ENCODE measurements around the gene MAD2L1BP. TPM values are rescaled to one million over a fixed set of nuclear protein-coding genes. Genes with fewer than 3 reads are reported as not detected.
A peak's percentile ranks its signal among the peaks of the same experiment; 100 is the strongest.

MAD2L1BP gene
- total RNA-seq, 2 donors from 2014 or later: 11.3 to 24.8 TPM

DNA sequence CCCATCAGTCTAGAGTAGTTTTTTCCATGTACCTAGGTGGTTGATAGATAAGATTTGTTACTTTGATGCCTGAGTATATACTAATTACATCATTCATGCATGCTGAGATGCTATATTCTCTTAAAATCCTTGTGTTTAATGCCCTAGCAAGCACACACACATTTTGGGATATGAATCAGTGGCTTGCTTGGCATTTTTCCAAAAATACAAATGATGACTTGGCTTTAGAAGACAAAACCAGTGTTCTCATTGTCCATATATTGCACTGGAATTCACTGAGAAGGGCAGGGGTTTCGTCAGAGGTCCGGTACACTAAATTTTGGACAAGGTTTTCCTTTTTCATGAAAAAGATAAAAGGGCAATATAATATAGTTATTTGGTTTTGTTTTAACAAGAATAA is 31.5 kb upstream of the MAD2L1BP start:
- DNase-seq (ENCODE audit: low spot score) (no peak), ATAC-seq (ENCODE audit: insufficient number of reproducible peaks, low FRiP score, low read depth) (no peak)
- H3K27me3 ChIP-seq (replicated peaks; ENCODE audit: insufficient read depth): no peaks in the 10 kb centered on the region
- H3K36me3 ChIP-seq: peaks cover 20% of the 10 kb centered on the region
- no peak overlapping the region for H3K27ac ChIP-seq
- no peaks in the 10 kb centered on the region for H3K9me3 ChIP-seq
- TF ChIP-seq, protein P1, sequence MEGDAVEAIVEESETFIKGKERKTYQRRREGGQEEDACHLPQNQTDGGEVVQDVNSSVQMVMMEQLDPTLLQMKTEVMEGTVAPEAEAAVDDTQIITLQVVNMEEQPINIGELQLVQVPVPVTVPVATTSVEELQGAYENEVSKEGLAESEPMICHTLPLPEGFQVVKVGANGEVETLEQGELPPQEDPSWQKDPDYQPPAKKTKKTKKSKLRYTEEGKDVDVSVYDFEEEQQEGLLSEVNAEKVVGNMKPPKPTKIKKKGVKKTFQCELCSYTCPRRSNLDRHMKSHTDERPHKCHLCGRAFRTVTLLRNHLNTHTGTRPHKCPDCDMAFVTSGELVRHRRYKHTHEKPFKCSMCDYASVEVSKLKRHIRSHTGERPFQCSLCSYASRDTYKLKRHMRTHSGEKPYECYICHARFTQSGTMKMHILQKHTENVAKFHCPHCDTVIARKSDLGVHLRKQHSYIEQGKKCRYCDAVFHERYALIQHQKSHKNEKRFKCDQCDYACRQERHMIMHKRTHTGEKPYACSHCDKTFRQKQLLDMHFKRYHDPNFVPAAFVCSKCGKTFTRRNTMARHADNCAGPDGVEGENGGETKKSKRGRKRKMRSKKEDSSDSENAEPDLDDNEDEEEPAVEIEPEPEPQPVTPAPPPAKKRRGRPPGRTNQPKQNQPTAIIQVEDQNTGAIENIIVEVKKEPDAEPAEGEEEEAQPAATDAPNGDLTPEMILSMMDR (IDR thresholded peaks at IDR 0.05): no peak
- no peak overlapping the region for H3K4me3 ChIP-seq
- H3K4me1 ChIP-seq (ENCODE audit: control insufficient read depth in 1 of 2, low read depth in 2 of 2): no peaks in the 10 kb centered on the region

DNA sequence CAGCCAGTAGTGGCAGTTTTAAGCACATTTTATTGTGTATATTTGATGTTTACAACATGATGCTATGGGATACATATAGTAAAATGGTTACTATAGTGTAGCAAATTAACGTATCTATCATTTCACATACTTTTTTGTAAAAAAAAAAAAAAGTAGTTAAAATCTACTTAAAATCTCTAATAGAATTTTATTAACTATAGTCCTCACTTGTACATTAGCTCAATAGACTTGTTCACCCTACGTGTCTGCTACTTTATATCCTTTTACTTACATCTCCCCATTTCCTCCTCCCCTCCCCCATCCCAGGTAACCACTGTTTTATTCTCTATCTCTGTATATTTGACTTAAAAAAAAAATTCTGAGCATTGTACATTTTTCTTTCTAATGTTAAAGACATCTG is 29.6 kb upstream of the MAD2L1BP start:
- Histone ChIP-seq H3K36me3 (peaks cover 27% of the 10 kb centered on the region), H3K4me3 (no peak overlapping the region), H3K27ac (no peak overlapping the region), H3K4me1 (ENCODE audit: control insufficient read depth in 1 of 2, low read depth in 2 of 2) (no peaks in the 10 kb centered on the region), H3K9me3 (no peaks in the 10 kb centered on the region), H3K27me3 (replicated peaks; ENCODE audit: insufficient read depth) (no peaks in the 10 kb centered on the region)
- ATAC-seq (ENCODE audit: insufficient number of reproducible peaks, low FRiP score, low read depth) (no peak), DNase-seq (ENCODE audit: low spot score) (no peak)
- TF ChIP-seq, protein P1 (IDR thresholded peaks at IDR 0.05): no peak

DNA sequence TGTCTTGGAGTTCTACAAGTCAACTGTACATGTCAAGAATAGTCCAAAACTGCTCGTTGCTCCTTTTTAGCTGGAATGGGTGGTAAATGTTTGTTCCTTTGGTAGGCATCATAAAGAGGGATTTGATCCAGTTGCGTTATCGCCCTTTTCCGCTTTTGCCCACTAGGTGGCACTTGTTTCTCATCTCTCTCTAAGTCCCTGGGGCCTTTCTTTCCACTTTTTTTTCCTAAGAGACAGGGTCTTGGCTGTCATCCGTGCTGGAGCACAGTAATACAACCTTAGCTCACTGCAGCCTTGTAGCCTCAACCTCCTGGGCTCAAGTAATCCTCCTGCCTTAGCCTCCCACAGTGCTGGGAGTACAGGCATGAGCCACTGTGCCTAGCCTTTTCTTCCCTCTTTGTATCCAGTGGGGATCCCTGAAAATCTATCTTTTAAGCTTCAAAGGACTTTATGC is 27.3 kb upstream of the MAD2L1BP start:
- H3K36me3 ChIP-seq: peaks cover 17% of the 10 kb centered on the region
- TF ChIP-seq, protein P1 (IDR thresholded peaks at IDR 0.05): peak; percentile 77
- ATAC-seq (ENCODE audit: insufficient number of reproducible peaks, low FRiP score, low read depth): no peak
- no peaks in the 10 kb centered on the region for H3K27me3 ChIP-seq (replicated peaks; ENCODE audit: insufficient read depth)
- H3K4me3 ChIP-seq: no peak overlapping the region
- no peak overlapping the region for H3K27ac ChIP-seq
- DNase-seq (ENCODE audit: low spot score): no peak
- H3K4me1 ChIP-seq (ENCODE audit: control insufficient read depth in 1 of 2, low read depth in 2 of 2): no peaks in the 10 kb centered on the region
- H3K9me3 ChIP-seq: no peaks in the 10 kb centered on the region

DNA sequence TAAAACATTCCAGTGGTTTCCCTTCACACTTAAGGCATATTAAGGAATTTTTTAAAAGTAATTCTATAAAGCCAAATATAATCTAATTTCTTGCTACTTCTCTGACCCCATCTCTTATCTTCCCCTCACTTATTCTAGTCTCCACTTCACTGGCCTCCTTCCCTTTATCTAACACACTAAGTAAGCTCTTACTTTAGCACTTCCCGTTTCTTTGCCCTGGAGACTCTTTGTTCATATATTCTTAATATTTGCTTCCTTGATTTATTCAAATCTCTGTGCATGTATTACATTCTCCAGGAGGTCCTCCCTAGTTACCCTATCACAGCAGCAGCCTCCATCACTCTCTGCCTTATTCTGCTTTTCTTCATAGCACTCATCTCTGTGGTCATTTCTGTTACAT is 26.8 kb upstream of the MAD2L1BP start:
- ATAC-seq (ENCODE audit: insufficient number of reproducible peaks, low FRiP score, low read depth) (no peak), DNase-seq (ENCODE audit: low spot score) (no peak)
- Histone ChIP-seq H3K4me3 (no peak overlapping the region), H3K4me1 (ENCODE audit: control insufficient read depth in 1 of 2, low read depth in 2 of 2) (no peaks in the 10 kb centered on the region), H3K9me3 (no peaks in the 10 kb centered on the region), H3K36me3 (peaks cover 17% of the 10 kb centered on the region), H3K27me3 (replicated peaks; ENCODE audit: insufficient read depth) (no peaks in the 10 kb centered on the region), H3K27ac (no peak overlapping the region)
- TF ChIP-seq, protein P1 (IDR thresholded peaks at IDR 0.05): no peak

DNA sequence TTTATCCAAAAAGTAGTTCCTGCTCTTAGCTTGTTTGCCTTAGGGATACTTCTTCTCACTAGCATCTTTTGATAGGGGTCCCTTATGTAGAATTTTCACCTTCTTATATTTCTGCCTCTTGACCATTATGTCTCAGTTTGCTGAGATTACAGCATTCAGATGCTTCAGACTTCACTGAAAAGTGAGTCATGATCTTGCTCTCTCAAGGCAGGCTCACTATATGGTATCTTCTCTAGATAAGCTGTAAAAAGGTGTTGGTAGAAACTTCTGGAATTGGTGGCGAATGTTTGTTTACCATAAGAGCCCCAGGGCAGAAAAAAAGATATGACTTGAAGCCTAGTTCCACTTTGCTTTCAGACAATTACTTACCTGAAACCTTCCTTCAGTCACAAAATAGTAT is 26.2 kb upstream of the MAD2L1BP start:
- H3K36me3 ChIP-seq: peaks cover 20% of the 10 kb centered on the region

More for the DNA sequence above, 26.2 kb upstream of the MAD2L1BP start:
- H3K27me3 ChIP-seq (replicated peaks; ENCODE audit: insufficient read depth): no peaks in the 10 kb centered on the region
- H3K4me1 ChIP-seq (ENCODE audit: control insufficient read depth in 1 of 2, low read depth in 2 of 2): no peaks in the 10 kb centered on the region
- ATAC-seq (ENCODE audit: insufficient number of reproducible peaks, low FRiP score, low read depth): no peak
- no peaks in the 10 kb centered on the region for H3K9me3 ChIP-seq
- TF ChIP-seq, protein P1 (IDR thresholded peaks at IDR 0.05): no peak
- H3K27ac ChIP-seq: no peak overlapping the region
- no peak overlapping the region for H3K4me3 ChIP-seq
- DNase-seq (ENCODE audit: low spot score): no peak

Data from thoracic aorta (tissue), 2 donors.